Stomach (tissue), 9 donors: Measurements from ENCODE around the gene LRRIQ1. TPM values are rescaled to one million over a fixed set of nuclear protein-coding genes. Genes with fewer than 3 reads are reported as not detected.
A peak's percentile ranks its signal among the peaks of the same experiment; 100 is the strongest.

Source experiments
- DNase-seq, 2 donors: peaks; one replicate each; pipeline versions ENCODE4 v3.0.0 to v3.0.0-alpha.2; 2013 to 2019
- H3K27ac ChIP-seq, 5 donors: fragments of 200-600 bp in 4 of 5; sonication (generic) in 4 of 5; one replicate each; pipeline ENCODE4 v1.5.1; 2013 to 2019; ENCODE audit warnings: mild to moderate bottlenecking in 1 of 5, moderate library complexity in 1 of 5
- H3K27me3 ChIP-seq, 3 donors: fragments of 200-600 bp; sonication (generic); one replicate each; pipeline ENCODE4 v1.5.1; 2017 to 2019; ENCODE audit warnings: mixed run types in 1 of 3
- H3K36me3 ChIP-seq, 4 donors: fragments of 200-600 bp; sonication (generic); 1 replicate in 3 of 4; 2 replicates in 1 of 4; pipeline ENCODE4 v1.5.1; 2016 to 2019
- H3K4me1 ChIP-seq, 4 donors: fragments of 200-600 bp; sonication (generic); one replicate each; pipeline ENCODE4 v1.5.1; 2016 to 2019
- H3K4me3 ChIP-seq, 4 donors: fragments of 200-600 bp; sonication (generic) in 3 of 4; one replicate each; pipeline ENCODE4 v1.5.1; 2016 to 2019; ENCODE audit warnings: mild to moderate bottlenecking in 1 of 4
- H3K9me3 ChIP-seq, 4 donors: fragments of 200-600 bp; sonication (generic); one replicate each; pipeline ENCODE4 v1.5.1; 2016 to 2019
- EP300 ChIP-seq: sonication (generic); formaldehyde crosslinking; IDR thresholded peaks from one replicate; pipeline ENCODE4 v1.6.1; 2017; ENCODE audit warnings: antibody characterized with exemption
- POLR2A ChIP-seq, 4 donors: fragments of 450-650 bp; IDR thresholded peaks; one replicate each; pipeline ENCODE4 v1.6.1; 2016; ENCODE audit warnings: antibody characterized with exemption in 4 of 4, control low read depth in 2 of 4, mild to moderate bottlenecking in 1 of 4, moderate library complexity in 1 of 4
- POLR2AphosphoS5 ChIP-seq, 3 donors: sonication (generic); formaldehyde crosslinking; IDR thresholded peaks; one replicate each; pipeline ENCODE4 v1.6.1; 2016; ENCODE audit warnings: antibody characterized with exemption in 3 of 3
- WGBS, 5 donors: extraction: QIAGEN DNeasy Blood & Tissue Kit in 3 of 5; methylation state at CpG; one replicate each; pipeline versions ENCODE4 v1.1.5 to v1.1.7; 2013 to 2018; 5-methylcytosine and 5-hydroxymethylcytosine counted together
- intact Hi-C: fragments of 100-400 bp; cut with DNase I; formaldehyde crosslinking; loops from one replicate; pipeline ENCODE4 v1.15.1; 2023; ENCODE audit warnings: low total_unique reads
- polyA plus RNA-seq, 3 donors: library from polyadenylated mRNA; stranded (reverse); fragments of 200-250 nt; gene quantifications; one replicate each; pipeline ENCODE4 v1.2.3, GENCODE V29; 2013
- total RNA-seq, 5 donors: library from RNA; depleted of rRNA; stranded (reverse); fragments of >200 nt; gene quantifications; one replicate each; pipeline versions ENCODE4 v1.1.0 to v1.2.3, GENCODE V29; 2014 to 2016
- TF ChIP-seq, protein P1 (sequence below), 7 experiments: fragments of 450-650 bp in 4 of 7; fragments of 200-600 bp in 3 of 7; sonication (generic) in 3 of 7; IDR thresholded peaks; one replicate each; pipeline ENCODE4 v1.5.1; 2016 to 2019; ENCODE audit warnings: antibody characterized with exemption in 7 of 7, control low read depth in 2 of 7, mild to moderate bottlenecking in 1 of 7
- donor health status: healthy with polysubstance abuse.
- donor health status: Bipolar disorder and iron deficiency.
- donor health status: healthy.

The LRRIQ1 gene
- total and polyA plus RNA-seq, 8 donors, result 0.05 to 2.2 (median 0.92) TPM; not detected in 5

DNA sequence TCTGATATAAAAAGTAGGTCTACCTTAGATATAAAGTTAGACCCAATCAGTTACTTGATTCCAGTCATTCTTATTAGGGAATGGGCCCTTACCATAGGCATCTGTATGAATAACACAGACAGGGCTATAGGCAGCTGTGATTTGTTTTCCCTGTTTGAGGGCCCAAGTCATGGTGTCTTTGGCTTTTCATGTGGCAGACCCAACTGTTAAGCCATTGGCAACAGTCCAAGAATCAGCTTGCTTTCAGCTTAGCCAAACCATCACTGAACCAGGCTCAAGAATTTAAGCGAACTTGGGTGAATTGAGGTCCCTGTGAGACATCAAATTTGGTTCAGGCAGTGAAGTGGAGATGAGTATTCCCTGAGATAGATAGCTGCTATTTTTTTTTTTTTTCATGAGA is 111.2 kb downstream of the LRRIQ1 start:
- H3K9me3 ChIP-seq, result no peaks in the 10 kb centered on the region
- TF ChIP-seq POLR2A (IDR thresholded peaks at IDR 0.05) (no peak), POLR2AphosphoS5 (IDR thresholded peaks at IDR 0.05) (no peak), EP300 (no peak)
- TF ChIP-seq, protein P1, sequence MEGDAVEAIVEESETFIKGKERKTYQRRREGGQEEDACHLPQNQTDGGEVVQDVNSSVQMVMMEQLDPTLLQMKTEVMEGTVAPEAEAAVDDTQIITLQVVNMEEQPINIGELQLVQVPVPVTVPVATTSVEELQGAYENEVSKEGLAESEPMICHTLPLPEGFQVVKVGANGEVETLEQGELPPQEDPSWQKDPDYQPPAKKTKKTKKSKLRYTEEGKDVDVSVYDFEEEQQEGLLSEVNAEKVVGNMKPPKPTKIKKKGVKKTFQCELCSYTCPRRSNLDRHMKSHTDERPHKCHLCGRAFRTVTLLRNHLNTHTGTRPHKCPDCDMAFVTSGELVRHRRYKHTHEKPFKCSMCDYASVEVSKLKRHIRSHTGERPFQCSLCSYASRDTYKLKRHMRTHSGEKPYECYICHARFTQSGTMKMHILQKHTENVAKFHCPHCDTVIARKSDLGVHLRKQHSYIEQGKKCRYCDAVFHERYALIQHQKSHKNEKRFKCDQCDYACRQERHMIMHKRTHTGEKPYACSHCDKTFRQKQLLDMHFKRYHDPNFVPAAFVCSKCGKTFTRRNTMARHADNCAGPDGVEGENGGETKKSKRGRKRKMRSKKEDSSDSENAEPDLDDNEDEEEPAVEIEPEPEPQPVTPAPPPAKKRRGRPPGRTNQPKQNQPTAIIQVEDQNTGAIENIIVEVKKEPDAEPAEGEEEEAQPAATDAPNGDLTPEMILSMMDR (IDR thresholded peaks at IDR 0.05), result no peak
- H3K36me3 ChIP-seq, result no peaks in the 10 kb centered on the region
- H3K27me3 ChIP-seq, result no peaks in the 10 kb centered on the region
- no peak overlapping the region for H3K4me3 ChIP-seq
- WGBS, 5 donors, result 89 to 97% (median 93%) methylated on average over 1 of the region's 1 CpG
- intact Hi-C loops, result no loop called here
- no peak for DNase-seq
- no peak overlapping the region for H3K27ac ChIP-seq
- H3K4me1 ChIP-seq, result no peaks in the 10 kb centered on the region

DNA sequence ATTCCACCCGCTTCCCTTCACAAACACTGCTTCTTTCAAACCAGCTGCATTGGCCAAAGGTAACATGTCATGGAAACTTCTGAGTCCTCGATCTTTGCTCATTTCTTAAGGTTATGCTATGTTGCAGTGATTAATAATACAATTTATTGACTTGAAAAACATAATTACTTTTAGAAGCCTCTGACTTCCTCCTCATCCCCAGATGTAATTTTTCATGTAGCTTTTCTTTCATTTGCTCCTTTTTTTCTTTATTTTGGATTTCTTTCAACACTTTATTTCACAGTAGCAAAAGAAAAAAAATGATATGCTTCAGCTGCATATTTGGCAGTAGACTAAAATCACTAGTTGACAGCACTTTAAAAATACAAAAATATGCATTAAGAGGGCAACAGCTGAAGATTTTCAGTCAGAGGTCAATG is 116.2 kb downstream of the LRRIQ1 start:
- TF ChIP-seq EP300 (no peak), POLR2AphosphoS5 (IDR thresholded peaks at IDR 0.05) (no peak), POLR2A (IDR thresholded peaks at IDR 0.05) (no peak)
- TF ChIP-seq, protein P1 (IDR thresholded peaks at IDR 0.05), result no peak
- Histone ChIP-seq H3K36me3 (no peaks in the 10 kb centered on the region), H3K4me3 (no peak overlapping the region), H3K27me3 (no peaks in the 10 kb centered on the region), H3K9me3 (no peaks in the 10 kb centered on the region), H3K4me1 (no peaks in the 10 kb centered on the region), H3K27ac (no peak overlapping the region)
- 37 to 63% (median 54%) methylated on average over 2 of the region's 2 CpGs for whole genome bisulfite sequencing, 5 donors
- intact Hi-C loops, result no loop called here
- peak in 1 of 2 donors; percentile 5 for DNase-seq

DNA sequence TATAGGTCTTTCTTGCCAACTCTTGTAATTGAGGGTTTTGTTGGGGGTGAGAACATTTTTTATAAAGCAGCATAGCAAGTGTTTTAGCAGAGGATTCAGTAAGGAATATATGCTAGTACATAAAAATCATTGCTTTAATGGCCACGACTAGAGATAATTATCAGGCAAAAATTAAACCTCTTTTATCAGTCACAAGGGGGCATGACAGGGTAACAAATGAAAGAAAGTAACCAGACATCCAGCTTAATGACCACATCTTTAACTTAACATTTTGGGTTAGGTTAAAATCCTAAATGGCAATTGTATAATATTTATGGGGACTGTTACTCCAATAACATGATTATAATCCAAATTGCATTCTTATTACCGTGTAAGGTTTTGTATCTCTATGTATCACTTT is 119.6 kb downstream of the LRRIQ1 start:
- Histone ChIP-seq H3K4me1 (no peaks in the 10 kb centered on the region), H3K4me3 (no peak overlapping the region), H3K27me3 (no peaks in the 10 kb centered on the region), H3K27ac (no peak overlapping the region), H3K9me3 (no peaks in the 10 kb centered on the region), H3K36me3 (no peaks in the 10 kb centered on the region)
- intact Hi-C loops, result no loop called here
- DNase-seq, result peak in 1 of 2 donors; percentile 19
- no peak for TF ChIP-seq EP300
- TF ChIP-seq POLR2AphosphoS5 (IDR thresholded peaks at IDR 0.05), result no peak
- TF ChIP-seq, protein P1 (IDR thresholded peaks at IDR 0.05), result no peak
- no peak for TF ChIP-seq POLR2A (IDR thresholded peaks at IDR 0.05)
- 29 to 41% (median 37%) methylated on average over 2 of the region's 2 CpGs for WGBS, 5 donors

- H3K27me3 ChIP-seq, result no peaks in the 10 kb centered on the region
- DNase-seq, result no peak
- no peaks in the 10 kb centered on the region for H3K36me3 ChIP-seq
- TF ChIP-seq, protein P1 (IDR thresholded peaks at IDR 0.05), result no peak
- no peaks in the 10 kb centered on the region for H3K4me1 ChIP-seq
- WGBS, 5 donors, result 47 to 62% (median 54%) methylated on average over 3 of the region's 3 CpGs
- intact Hi-C loops, result no loop called here
- H3K4me3 ChIP-seq, result no peak overlapping the region
- H3K9me3 ChIP-seq, result no peaks in the 10 kb centered on the region
- H3K27ac ChIP-seq, result no peak overlapping the region
These were observed 120.4 kb downstream of the LRRIQ1 start for GRCh38 chr12:85156569-85156968.
